HG02884 (cell line): Measurements from ENCODE around the gene SUPT4H1.
"Not testable (repeated sequence)": the region's sequence is repeated elsewhere in the genome, so short reads cannot be mapped to it uniquely, and the experiment has no call there.

Experiments
- ATAC-seq: cut with Tn5 transposase; IDR thresholded peaks from one replicate; pipeline ENCODE4 v1.9.1; 2021; ENCODE audit warnings: mild to moderate bottlenecking, moderate library complexity; ENCODE audit not compliant: unreplicated experiment

SUPT4H1 gene

DNA sequence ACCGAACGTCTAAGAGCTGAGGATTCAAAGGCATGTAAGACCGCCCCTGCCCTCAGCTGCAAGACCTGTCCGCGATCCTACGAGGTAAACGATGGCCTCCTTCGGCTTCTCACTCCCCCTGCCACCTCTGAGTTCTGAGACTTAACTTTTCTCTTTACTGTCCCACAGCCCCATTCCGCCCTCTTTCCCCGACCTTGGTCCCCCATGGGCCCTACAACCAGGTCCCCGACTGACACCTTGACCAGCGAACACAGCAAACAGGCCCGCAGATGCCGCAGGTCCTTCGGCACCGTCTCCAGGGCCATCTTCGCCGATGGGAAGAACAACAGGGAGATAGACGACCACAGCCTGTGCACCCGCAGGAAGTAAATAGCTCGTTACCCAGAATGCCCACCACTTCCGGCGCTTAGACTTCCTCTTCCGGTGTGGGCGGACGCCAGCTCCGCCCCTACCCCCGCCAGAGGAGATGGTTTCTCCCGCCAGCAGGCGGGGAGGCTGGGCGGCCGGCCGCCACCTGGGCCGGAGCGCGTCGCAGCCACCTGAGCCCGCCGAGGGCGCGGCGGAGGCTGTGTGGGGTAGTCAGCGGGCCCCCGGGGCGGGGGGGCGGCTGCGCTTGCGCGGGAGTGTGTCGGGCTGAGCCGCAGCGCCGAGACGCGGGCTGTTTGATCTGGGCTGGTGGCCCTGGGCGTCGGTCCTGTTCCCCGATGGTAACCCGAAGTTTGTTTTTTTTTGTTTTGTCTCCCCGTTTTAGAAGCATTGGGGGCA is at the start of gene SUPT4H1:
Gene SUPT4H1, minus strand, starts transcription at position 371 of the 765 bp plus-strand sequence. Its CDS starts 66 bp downstream, at position 305.
- peak; percentile 78 for ATAC-seq

DNA sequence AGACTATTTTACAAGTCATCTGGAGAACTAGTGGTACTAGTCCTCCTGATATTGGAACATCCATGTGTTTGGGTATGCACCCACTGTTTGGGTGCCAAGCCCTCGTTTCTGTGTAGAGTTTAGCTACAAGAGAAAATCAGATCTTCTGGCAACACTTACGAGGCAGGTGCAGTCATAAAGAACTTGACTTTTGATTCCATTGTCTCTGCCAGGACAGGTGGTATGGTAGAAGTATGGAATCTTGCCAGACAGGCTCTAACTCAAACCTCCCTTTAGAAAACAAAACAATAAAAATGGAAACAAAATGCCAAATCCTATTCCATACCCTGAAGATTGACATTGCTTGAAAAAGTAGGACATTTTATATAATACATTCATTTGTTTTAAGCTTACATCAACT is 49.3 kb upstream of the SUPT4H1 start:
- ATAC-seq, result no peak

GRCh38 chr17:58400826-58401225 is 48.8 kb upstream of the SUPT4H1 start:
- ATAC-seq, result no peak

- no peak for ATAC-seq
Measured at GRCh38 chr17:58399974-58400373, 48.0 kb upstream of the SUPT4H1 start.

GRCh38 chr17:58398574-58399266 is 46.7 kb upstream of the SUPT4H1 start:
- no peak for ATAC-seq

DNA sequence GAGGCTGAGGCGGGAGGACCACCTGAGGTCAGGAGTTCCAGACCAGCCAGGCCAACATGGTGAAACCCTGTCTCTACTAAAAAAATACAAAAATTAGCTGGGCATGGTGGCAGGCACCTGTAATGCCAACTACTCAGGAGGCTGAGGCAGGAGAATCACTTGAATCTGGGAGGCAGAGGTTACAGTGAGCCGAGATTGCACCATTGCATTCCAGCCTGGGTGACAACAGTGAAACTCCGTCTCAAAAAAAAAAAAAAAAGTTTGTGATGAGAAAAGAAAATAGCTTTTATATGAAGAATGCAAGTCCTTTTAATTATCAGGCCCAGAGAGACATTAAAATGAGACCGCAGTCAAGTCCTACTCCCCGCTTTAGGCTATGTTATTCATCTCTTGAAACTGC is 45.4 kb upstream of the SUPT4H1 start:
- not testable (repeated sequence) for ATAC-seq

DNA sequence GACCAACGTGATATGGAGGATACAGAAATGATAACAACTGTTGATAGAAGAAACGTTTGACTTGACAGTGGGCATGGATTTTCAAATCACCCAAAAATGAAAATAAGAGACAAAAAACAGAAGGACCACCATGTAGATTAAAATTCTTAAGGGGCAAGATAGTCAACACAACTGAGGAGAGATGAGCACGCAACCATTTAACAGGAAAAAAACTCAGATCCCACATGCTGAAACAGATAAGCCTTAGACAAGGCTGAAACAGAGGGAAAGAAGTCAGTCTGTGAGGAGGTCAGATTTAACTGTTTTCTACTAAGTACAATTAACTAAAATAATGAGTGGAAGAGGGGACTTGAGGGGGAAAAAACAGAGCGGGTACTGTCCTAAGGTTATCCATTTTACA is 44.2 kb upstream of the SUPT4H1 start:
- no peak for ATAC-seq

GRCh38 chr17:58394534-58395223 is 42.7 kb upstream of the SUPT4H1 start:
- ATAC-seq, result no peak

- ATAC-seq, result no peak
Measured at GRCh38 chr17:58391302-58391984, 39.4 kb upstream of the SUPT4H1 start.

GRCh38 chr17:58390884-58391283 is 38.9 kb upstream of the SUPT4H1 start:
- ATAC-seq, result no peak

- ATAC-seq, result no peak
Measured at GRCh38 chr17:58388302-58389190, 36.5 kb upstream of the SUPT4H1 start.

DNA sequence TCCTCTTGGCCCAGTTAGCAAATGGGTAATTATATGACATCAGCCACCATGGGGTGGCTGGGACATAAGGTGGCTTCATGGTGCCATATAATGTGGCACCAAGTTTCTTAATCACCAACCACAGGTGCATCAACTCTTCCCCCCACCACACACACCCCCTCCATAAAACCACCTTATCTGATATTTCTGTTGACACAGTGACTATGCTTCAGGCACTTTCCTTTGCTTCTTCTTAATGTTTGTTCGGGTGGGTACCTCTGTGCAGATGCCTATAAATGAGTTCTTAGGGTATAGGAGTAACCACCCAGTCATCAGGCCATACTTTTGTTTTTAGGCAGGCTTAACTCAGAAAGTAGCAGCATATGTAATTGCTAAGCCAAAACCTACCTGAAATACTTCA is 35.8 kb upstream of the SUPT4H1 start:
- no peak for ATAC-seq

- no peak for ATAC-seq
Measured at GRCh38 chr17:58386708-58387107, 34.7 kb upstream of the SUPT4H1 start.

DNA sequence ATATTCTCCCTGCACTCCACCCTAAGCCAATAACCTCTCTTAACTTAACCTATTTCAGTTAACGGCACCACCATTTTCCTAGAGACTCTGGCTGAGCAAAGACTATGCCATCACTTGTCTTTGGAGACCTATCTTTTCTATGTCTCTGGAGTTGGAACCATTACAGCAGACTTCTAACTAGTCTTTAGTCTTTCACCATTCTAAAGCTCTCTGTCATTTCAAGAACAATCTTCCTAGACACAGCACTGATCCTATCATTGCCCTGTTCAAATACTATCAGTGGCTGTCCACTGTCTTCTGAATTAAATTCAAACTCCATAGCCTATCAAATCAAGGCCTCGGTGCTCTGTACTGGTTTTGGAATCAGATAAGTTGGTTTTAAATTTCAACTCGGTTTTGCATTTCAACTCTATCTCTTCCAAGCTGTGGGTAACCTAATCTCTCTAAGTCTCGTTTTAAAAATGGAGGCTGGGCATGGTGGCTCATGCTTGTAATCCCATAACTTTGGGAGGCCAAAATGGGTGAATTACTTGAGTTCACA is 33.4 kb upstream of the SUPT4H1 start:
- ATAC-seq, result no peak

GRCh38 chr17:58384897-58385296 is 32.9 kb upstream of the SUPT4H1 start:
- ATAC-seq, result no peak

DNA sequence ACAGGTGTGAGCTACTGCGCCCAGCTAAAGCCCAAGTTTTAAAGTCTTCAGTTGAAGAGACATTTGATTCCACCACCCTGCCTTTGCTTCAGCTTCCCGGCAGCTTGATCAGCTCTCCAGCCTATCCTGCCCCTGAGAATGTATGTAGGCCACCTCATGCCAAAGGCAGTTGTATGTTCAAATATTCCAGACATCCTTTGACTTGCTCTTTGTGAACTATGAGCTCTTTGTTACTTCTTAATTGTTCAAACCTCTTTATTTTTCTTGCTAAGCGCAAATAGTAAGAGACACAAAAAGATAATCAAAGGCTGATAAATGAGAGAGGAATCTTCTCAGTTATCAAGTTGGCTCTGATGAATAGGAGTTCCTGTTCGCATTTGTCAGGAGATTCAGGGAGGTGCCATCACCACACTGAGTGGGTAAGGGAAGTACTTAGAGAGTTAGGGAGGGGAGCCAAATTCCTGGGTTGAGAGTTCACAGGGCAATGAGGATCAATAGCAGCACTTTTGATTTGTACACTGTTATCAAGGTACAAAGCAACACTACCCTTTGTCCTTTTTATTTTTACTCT is 32.0 kb upstream of the SUPT4H1 start:
- no peak for ATAC-seq

GRCh38 chr17:58382872-58383242 is 30.9 kb upstream of the SUPT4H1 start:
- ATAC-seq, result no peak

GRCh38 chr17:58382108-58382871 is 30.3 kb upstream of the SUPT4H1 start:
- no peak for ATAC-seq
